PC-9 (cell line): ENCODE results near the gene PODXL. TPM values are rescaled to one million over a fixed set of nuclear protein-coding genes. Genes with fewer than 3 reads are reported as not detected.

ENCODE experiments used
- BruUV-seq: library from RNA; stranded (reverse); fragments of 400-500 nt; replicated peaks from 2 replicates; lab custom pipeline; 2021; lab: Mats Ljungman, UMichigan
- CTCF ChIA-PET: fragments of 300-600 bp; sonication (Branson Sonifier 250); formaldehyde crosslinking; loops from one replicate; lab custom pipeline; 2022; ENCODE audit warnings: antibody characterized with exemption; lab: Charles Lee
- POLR2A ChIA-PET: fragments of 300-600 bp; sonication (Branson Sonifier 250); formaldehyde crosslinking; loops from one replicate; lab custom pipeline; 2022; ENCODE audit warnings: antibody characterized with exemption; ENCODE audit not compliant: unreplicated experiment; lab: Charles Lee
- DNase-seq, 2 experiments: peaks; one replicate each; pipeline versions ENCODE4 v3.0.0 to v3.0.0-alpha.2; 2015 to 2022; ENCODE audit warnings: mixed read lengths in 1 of 2
- H2AFZ ChIP-seq: fragments of 200-600 bp; sonication (generic); 2 replicates; pipeline ENCODE4 v1.8.1; 2017; ENCODE audit warnings: antibody characterized with exemption
- H3F3A ChIP-seq: fragments of 200-600 bp; sonication (generic); 2 replicates; pipeline ENCODE4 v1.8.1; 2017; ENCODE audit warnings: antibody characterized with exemption, mild to moderate bottlenecking, low read depth; ENCODE audit not compliant: insufficient read depth
- H3K27ac ChIP-seq: fragments of 200-600 bp; sonication (generic); 2 replicates; pipeline ENCODE4 v1.6.1; 2016; ENCODE audit warnings: mixed run types
- H3K27me3 ChIP-seq: fragments of 200-600 bp; sonication (generic); 2 replicates; pipeline ENCODE4 v1.6.1; 2016; ENCODE audit warnings: low read depth, mixed run types; ENCODE audit not compliant: insufficient read depth
- H3K36me3 ChIP-seq: fragments of 200-600 bp; sonication (generic); 2 replicates; pipeline ENCODE4 v1.6.1; 2016; ENCODE audit warnings: low read depth, mixed run types
- H3K4me1 ChIP-seq: fragments of 200-600 bp; sonication (generic); replicated peaks from 2 replicates; pipeline ENCODE4 v1.6.1; 2016; ENCODE audit warnings: mixed run types; ENCODE audit not compliant: insufficient read depth
- H3K4me2 ChIP-seq: fragments of 200-600 bp; sonication (generic); 2 replicates; pipeline ENCODE4 v1.6.1; 2017; ENCODE audit warnings: mixed run types
- H3K4me3 ChIP-seq: fragments of 200-600 bp; sonication (generic); 2 replicates; pipeline ENCODE4 v1.6.1; 2016; ENCODE audit warnings: mixed run types
- H3K79me2 ChIP-seq: fragments of 200-600 bp; sonication (generic); 2 replicates; pipeline ENCODE4 v1.6.1; 2017; ENCODE audit warnings: low read depth, mixed run types
- H3K9me2 ChIP-seq: fragments of 200-600 bp; sonication (generic); 2 replicates; pipeline ENCODE4 v1.8.1; 2017; ENCODE audit warnings: mild to moderate bottlenecking; ENCODE audit not compliant: insufficient read depth
- H3K9me3 ChIP-seq: fragments of 200-600 bp; sonication (generic); 2 replicates; pipeline ENCODE4 v1.8.1; 2016; ENCODE audit warnings: low read depth; ENCODE audit not compliant: insufficient read depth
- H4K20me1 ChIP-seq: fragments of 200-600 bp; sonication (generic); 2 replicates; pipeline ENCODE4 v1.8.1; 2017; ENCODE audit not compliant: insufficient read depth
- CTCF ChIP-seq: fragments of 200-600 bp; sonication (generic); conservative IDR thresholded peaks from 2 replicates; pipeline ENCODE4 v1.6.1; 2017; ENCODE audit warnings: mixed run types, antibody characterized with exemption, mild to moderate bottlenecking, moderate library complexity
- EZH2 ChIP-seq: fragments of 200-600 bp; sonication (generic); IDR thresholded peaks from 2 replicates; pipeline ENCODE4 v1.8.0; 2017; ENCODE audit warnings: antibody characterized with exemption, low read depth
- intact Hi-C: fragments of 100-400 bp; cut with micrococcal nuclease; formaldehyde crosslinking; loops from one replicate; pipeline ENCODE4 v1.10.0; 2022; ENCODE audit not compliant: unreplicated experiment
- total RNA-seq: library from RNA; stranded (reverse); gene quantifications from 2 replicates; pipeline ENCODE4 v1.2.3, GENCODE V29; 2021

The PODXL gene
- total RNA-seq, 1 experiment from 2014 or later, result 75.3 TPM

GRCh38 chr7:131554880-131555516 lies 1.4 kb downstream of the PODXL start:
- CTCF ChIA-PET, result no interaction called here
- H3K79me2 ChIP-seq, result peaks cover 62% of the 10 kb centered on the region

GRCh38 chr7:131553931-131554330 lies 2.5 kb downstream of the PODXL start:
- BruUV-seq, result no TSS peak
- Histone ChIP-seq H3K27ac (no peak overlapping the region), H3K27me3 (no peaks in the 10 kb centered on the region), H4K20me1 (peaks cover 41% of the 10 kb centered on the region), H3K4me1 (peaks cover 42% of the 10 kb centered on the region), H3K4me2 (peak overlapping the region; percentile 90), H3K36me3 (no peaks in the 10 kb centered on the region; the same call in 1 of the 2 replicates), H3F3A (no peaks in the 10 kb centered on the region; the same call in 1 of the 2 replicates), H3K9me2 (no peaks in the 10 kb centered on the region), H3K4me3 (peak overlapping the region; percentile 75), H3K9me3 (no peaks in the 10 kb centered on the region), H2AFZ (no peak overlapping the region), H3K79me2 (peaks cover 72% of the 10 kb centered on the region)
- DNase-seq, result no peak
- ChIA-PET POLR2A (no interaction called here), CTCF (no interaction called here)
- intact Hi-C loops, result no loop called here
- TF ChIP-seq EZH2 (no peak), CTCF (no peak)

More at GRCh38 chr7:131554880-131555516, 1.4 kb downstream of the PODXL start:
- H2AFZ ChIP-seq, result peak overlapping the region; percentile 86; the same call in 1 of the 2 replicates
- H4K20me1 ChIP-seq, result peaks cover 36% of the 10 kb centered on the region
- no peaks in the 10 kb centered on the region for H3K9me3 ChIP-seq
- POLR2A ChIA-PET, result interaction anchor here (0.7 kb wide), 1 partner anchor 122 kb away, joined by 3 read pairs; no protein-coding TSS in a partner anchor
- H3K4me3 ChIP-seq, result peak overlapping the region; percentile 75
- H3F3A ChIP-seq, result no peaks in the 10 kb centered on the region
- no peaks in the 10 kb centered on the region for H3K27me3 ChIP-seq
- no peak overlapping the region for H3K27ac ChIP-seq
- H3K4me1 ChIP-seq, result peaks cover 42% of the 10 kb centered on the region
- TSS peak; percentile 43 for BruUV-seq
- DNase-seq, result no peak
- H3K36me3 ChIP-seq, result no peaks in the 10 kb centered on the region; the same call in 1 of the 2 replicates
- intact Hi-C loops, result loop anchor here (5.0 kb wide), 1 partner anchor 72 kb away; no protein-coding TSS in a partner anchor
- TF ChIP-seq EZH2 (no peak), CTCF (no peak)
- H3K4me2 ChIP-seq, result peak overlapping the region; percentile 90
- no peaks in the 10 kb centered on the region for H3K9me2 ChIP-seq

GRCh38 chr7:131552053-131552452 lies 4.4 kb downstream of the PODXL start:
- no peak for DNase-seq
- H3K4me3 ChIP-seq, result no peak overlapping the region
- H3F3A ChIP-seq, result peaks cover 4% of the 10 kb centered on the region; the same call in 1 of the 2 replicates
- no TSS peak for BruUV-seq
- intact Hi-C loops, result no loop called here
- H3K4me2 ChIP-seq, result peak overlapping the region; percentile 90; the same call in 1 of the 2 replicates
- H3K27me3 ChIP-seq, result no peaks in the 10 kb centered on the region
- H3K79me2 ChIP-seq, result peaks cover 91% of the 10 kb centered on the region
- peaks cover 33% of the 10 kb centered on the region for H3K4me1 ChIP-seq
- H2AFZ ChIP-seq, result no peak overlapping the region
- no peak overlapping the region for H3K27ac ChIP-seq
- TF ChIP-seq EZH2 (no peak), CTCF (no peak)
- H3K9me2 ChIP-seq, result no peaks in the 10 kb centered on the region
- peaks cover 44% of the 10 kb centered on the region for H4K20me1 ChIP-seq
- H3K36me3 ChIP-seq, result no peaks in the 10 kb centered on the region; the same call in 1 of the 2 replicates
- no peaks in the 10 kb centered on the region for H3K9me3 ChIP-seq
- CTCF ChIA-PET, result no interaction called here
- POLR2A ChIA-PET, result no interaction called here
